Activated naive CD8-positive, alpha-beta T cell (primary cell): Measurements from ENCODE around the gene B3GALNT1.
"Not testable (repeated sequence)": the region's sequence is repeated elsewhere in the genome, so short reads cannot be mapped to it uniquely, and the experiment has no call there.

Experiments used
- H3K27ac Mint-ChIP-seq: one replicate; pipeline ENCODE4 v1.8.0; 2021; ENCODE audit warnings: mixed read lengths
- H3K27me3 Mint-ChIP-seq: one replicate; pipeline ENCODE4 v1.8.0; 2021; ENCODE audit warnings: mixed read lengths
- H3K36me3 Mint-ChIP-seq: one replicate; pipeline ENCODE4 v1.8.0; 2021; ENCODE audit warnings: mixed read lengths
- H3K4me1 Mint-ChIP-seq: one replicate; pipeline ENCODE4 v1.8.0; 2021; ENCODE audit warnings: low read depth, mixed read lengths
- H3K4me3 Mint-ChIP-seq: one replicate; pipeline ENCODE4 v1.8.0; 2021; ENCODE audit warnings: mild to moderate bottlenecking, mixed read lengths
- H3K9me3 Mint-ChIP-seq: one replicate; pipeline ENCODE4 v1.8.0; 2021; ENCODE audit warnings: low read depth, mixed read lengths

B3GALNT1 gene

DNA sequence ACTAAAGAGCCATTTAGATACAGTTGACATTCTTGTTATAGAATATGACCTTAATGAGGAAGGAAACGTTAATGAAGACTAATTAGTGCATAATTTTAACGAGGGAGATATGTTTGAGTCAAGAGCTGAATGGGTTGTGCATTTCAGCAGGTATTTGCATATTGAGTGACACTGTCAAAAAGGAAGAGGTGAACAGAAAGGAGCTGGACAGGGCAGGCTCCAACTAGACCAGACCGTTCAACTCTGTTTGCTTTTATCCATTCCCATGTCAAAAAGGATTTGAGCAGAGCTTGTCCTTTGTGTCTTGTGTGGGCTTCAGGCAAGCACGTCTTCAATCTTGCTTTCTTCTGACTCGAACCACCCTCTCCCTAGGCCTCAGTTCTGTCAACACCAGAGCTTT, 40.7 kb downstream of the B3GALNT1 start:
- H3K27me3 Mint-ChIP-seq, result no peaks in the 10 kb centered on the region
- H3K27ac Mint-ChIP-seq, result no peak overlapping the region
- H3K4me3 Mint-ChIP-seq, result no peak overlapping the region
- no peaks in the 10 kb centered on the region for H3K36me3 Mint-ChIP-seq
- no peaks in the 10 kb centered on the region for H3K4me1 Mint-ChIP-seq
- H3K9me3 Mint-ChIP-seq, result no peaks in the 10 kb centered on the region

DNA sequence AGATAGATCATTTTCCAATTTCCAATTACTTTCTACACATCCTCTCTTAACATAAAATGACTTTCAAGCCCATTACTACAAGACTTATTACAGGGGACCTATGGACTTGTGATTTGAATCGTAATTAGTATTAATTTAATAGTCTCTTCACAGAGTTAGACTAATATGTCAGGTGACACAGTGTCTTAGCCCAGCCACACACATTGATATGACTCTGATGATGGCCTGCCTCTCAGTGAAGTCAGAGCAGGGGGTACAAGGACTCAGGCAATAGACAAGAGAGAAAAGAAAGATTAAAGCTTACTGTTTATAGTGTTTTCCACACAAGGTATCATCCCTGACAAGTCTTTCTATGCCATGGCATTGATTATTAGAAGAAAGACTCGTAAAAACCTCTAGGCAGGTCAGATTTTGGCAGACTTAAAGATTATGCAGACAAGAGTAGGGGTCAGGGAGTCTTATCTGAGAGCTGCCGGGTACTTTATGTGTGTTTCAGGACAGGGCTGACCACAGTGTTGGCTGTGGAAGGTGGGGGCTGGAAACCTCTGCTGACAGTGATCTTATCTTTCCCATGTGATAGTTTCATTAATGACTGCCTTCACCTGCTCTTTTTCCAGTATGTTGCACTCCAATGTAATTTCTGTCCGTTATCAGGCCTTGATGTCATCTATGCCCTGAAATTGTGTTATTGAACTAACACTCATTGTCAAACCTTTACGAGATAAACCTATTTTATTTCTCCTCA, 50.1 kb downstream of the B3GALNT1 start:
- Mint-ChIP-seq H3K27ac (no peak overlapping the region), H3K9me3 (no peaks in the 10 kb centered on the region), H3K27me3 (no peaks in the 10 kb centered on the region), H3K4me3 (no peak overlapping the region), H3K36me3 (no peaks in the 10 kb centered on the region), H3K4me1 (peaks cover 1% of the 10 kb centered on the region)

DNA sequence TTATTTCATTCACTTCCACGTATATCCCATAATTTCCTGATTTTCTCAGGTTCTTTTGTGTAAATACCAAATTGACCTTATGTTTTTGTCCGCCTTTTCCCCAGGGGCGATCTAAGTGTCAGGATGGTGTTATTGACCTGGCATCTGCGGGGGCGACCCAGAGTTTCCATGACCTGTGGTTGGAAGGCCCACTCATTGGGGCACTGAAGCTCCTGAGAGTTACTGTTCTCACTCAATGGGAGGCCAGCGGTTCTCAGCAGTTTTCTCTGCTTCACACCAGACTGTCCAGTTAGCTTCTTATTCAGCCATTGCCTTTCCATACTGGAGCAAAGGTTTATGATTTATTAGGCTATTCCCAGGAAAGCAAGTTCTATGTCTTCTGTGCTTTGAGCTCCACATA, 53.3 kb downstream of the B3GALNT1 start:
- Mint-ChIP-seq H3K4me1 (peaks cover 2% of the 10 kb centered on the region), H3K9me3 (no peaks in the 10 kb centered on the region), H3K27me3 (no peaks in the 10 kb centered on the region), H3K27ac (no peak overlapping the region), H3K36me3 (no peaks in the 10 kb centered on the region), H3K4me3 (no peak overlapping the region)

DNA sequence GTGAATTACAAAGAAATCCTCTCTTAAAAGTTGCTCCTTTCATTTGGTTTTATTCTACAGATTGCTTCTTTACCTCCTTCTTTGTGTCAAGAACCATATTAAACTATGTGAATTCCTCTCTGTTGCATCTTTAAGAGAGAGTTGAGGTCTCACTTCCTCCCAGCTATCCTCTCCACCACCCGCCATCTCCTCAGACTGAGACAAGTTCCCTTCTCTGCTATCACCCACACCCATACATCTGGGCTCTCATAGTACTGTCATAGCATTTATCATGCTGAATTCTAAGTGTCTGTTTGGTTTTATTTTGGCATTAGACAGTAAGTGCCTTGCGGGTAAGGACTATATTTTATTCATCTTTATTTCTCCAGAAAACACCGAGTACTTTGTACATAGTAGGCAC, 54.2 kb downstream of the B3GALNT1 start:
- Mint-ChIP-seq H3K27me3 (no peaks in the 10 kb centered on the region), H3K4me1 (peaks cover 2% of the 10 kb centered on the region), H3K9me3 (no peaks in the 10 kb centered on the region), H3K4me3 (no peak overlapping the region), H3K36me3 (no peaks in the 10 kb centered on the region), H3K27ac (no peak overlapping the region)

- Mint-ChIP-seq H3K27ac (no peak overlapping the region), H3K4me1 (peaks cover 2% of the 10 kb centered on the region), H3K36me3 (peaks cover 2% of the 10 kb centered on the region), H3K4me3 (no peak overlapping the region), H3K9me3 (no peaks in the 10 kb centered on the region), H3K27me3 (no peaks in the 10 kb centered on the region)
Measured at GRCh38 chr3:161049683-161050248, 55.4 kb downstream of the B3GALNT1 start.

- H3K4me3 Mint-ChIP-seq, result no peak overlapping the region
- peaks cover 8% of the 10 kb centered on the region for H3K36me3 Mint-ChIP-seq
- H3K9me3 Mint-ChIP-seq, result no peaks in the 10 kb centered on the region
- no peaks in the 10 kb centered on the region for H3K27me3 Mint-ChIP-seq
- H3K27ac Mint-ChIP-seq, result no peak overlapping the region
- no peaks in the 10 kb centered on the region for H3K4me1 Mint-ChIP-seq
Measured at GRCh38 chr3:161043336-161044035, 61.7 kb downstream of the B3GALNT1 start.

DNA sequence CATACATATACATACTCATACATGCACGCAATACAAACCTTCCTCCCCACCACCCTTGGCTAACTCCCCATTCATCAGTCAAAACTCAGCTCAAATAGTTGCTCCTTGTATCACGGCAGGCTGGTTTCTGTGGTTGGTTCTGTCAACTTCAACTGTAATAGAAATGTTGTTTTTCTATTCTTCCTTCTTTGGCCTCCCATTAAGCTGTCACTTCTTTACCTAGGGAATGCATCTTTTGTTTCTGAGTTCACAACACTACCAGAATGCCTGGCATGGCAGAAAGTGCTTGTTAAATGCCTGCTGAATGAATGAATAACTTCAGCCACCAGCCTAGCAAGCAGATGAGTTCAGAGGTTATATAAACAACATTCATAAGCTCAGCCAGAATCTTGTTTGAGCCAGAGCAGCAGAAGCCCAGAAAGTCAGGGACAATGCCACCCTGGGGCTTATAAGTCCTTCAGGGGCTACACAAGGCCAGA, 63.1 kb downstream of the B3GALNT1 start:
- Mint-ChIP-seq H3K27ac (no peak overlapping the region), H3K27me3 (no peaks in the 10 kb centered on the region), H3K4me3 (no peak overlapping the region), H3K36me3 (peaks cover 8% of the 10 kb centered on the region), H3K4me1 (no peaks in the 10 kb centered on the region), H3K9me3 (no peaks in the 10 kb centered on the region)

DNA sequence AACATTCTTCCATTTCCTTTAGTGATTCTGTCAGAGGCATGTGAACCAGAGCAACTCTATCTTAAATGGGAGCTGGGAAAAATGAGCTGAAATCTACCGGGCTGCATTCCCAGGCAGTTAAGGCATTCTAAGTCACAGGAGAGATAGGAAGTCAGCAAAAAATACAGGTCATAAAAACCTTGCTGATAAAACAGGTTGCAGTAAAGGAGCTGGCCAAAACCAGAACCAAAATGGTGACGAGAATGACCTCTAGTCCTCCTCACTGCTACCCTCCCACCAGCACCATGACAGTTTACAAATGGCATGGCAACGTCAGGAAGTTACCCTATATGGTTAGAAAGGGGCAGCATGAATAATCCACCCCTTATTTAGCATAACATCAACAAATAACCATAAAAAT, 66.4 kb downstream of the B3GALNT1 start:
- peaks cover 15% of the 10 kb centered on the region for H3K4me1 Mint-ChIP-seq
- peaks cover 6% of the 10 kb centered on the region for H3K36me3 Mint-ChIP-seq
- H3K9me3 Mint-ChIP-seq, result no peaks in the 10 kb centered on the region
- no peak overlapping the region for H3K27ac Mint-ChIP-seq
- no peak overlapping the region for H3K4me3 Mint-ChIP-seq
- H3K27me3 Mint-ChIP-seq, result no peaks in the 10 kb centered on the region

DNA sequence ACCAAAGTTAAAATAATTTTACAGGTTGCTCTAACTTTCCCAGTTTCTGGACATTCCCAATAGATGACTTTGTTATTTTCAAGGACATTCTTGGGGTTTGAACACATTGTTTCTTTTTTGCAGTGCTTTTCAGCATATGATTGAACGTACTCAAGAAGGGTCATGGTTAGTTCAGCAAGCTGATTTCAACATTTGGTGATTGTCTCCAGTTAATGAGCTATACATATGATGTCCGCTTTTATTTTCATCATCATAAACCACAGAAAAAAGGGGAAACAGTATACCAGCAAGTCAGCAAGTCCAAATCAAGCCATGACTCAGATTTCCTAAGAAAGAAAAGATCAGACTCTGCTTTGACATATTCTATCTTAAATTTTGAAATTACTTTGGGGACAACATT, 69.4 kb downstream of the B3GALNT1 start:
- H3K9me3 Mint-ChIP-seq, result peaks cover 3% of the 10 kb centered on the region
- no peaks in the 10 kb centered on the region for H3K27me3 Mint-ChIP-seq
- no peak overlapping the region for H3K4me3 Mint-ChIP-seq
- peak overlapping the region; percentile 24 for H3K27ac Mint-ChIP-seq
- H3K36me3 Mint-ChIP-seq, result peaks cover 5% of the 10 kb centered on the region
- H3K4me1 Mint-ChIP-seq, result peaks cover 15% of the 10 kb centered on the region

GRCh38 chr3:161034913-161035550, 70.1 kb downstream of the B3GALNT1 start:
- Mint-ChIP-seq H3K4me3 (peak overlapping the region; percentile 27), H3K4me1 (peaks cover 15% of the 10 kb centered on the region), H3K27ac (peak overlapping the region; percentile 42)
- not testable (repeated sequence) for H3K9me3 Mint-ChIP-seq, H3K27me3 Mint-ChIP-seq, H3K36me3 Mint-ChIP-seq
